Kidney glomerular epithelial cell (primary cell): Measurements from ENCODE around the gene CLEC16A.
"Not testable (repeated sequence)": the region's sequence is repeated elsewhere in the genome, so short reads cannot be mapped to it uniquely, and the experiment has no call there.

Source experiments
- DNase-seq: peaks from one replicate; lab custom pipeline; 2025; lab: John Stamatoyannopoulos, UW

CLEC16A gene

GRCh38 chr16:10939649-10940234 lies 4.6 kb upstream of the CLEC16A start:
- no peak for DNase-seq

GRCh38 chr16:10940501-10941079 lies 3.8 kb upstream of the CLEC16A start:
- no peak for DNase-seq

GRCh38 chr16:10941127-10941933 lies 3.0 kb upstream of the CLEC16A start:
- DNase-seq: no peak

- DNase-seq: not testable (repeated sequence)
These were observed 2.4 kb upstream of the CLEC16A start for GRCh38 chr16:10941935-10942351.

GRCh38 chr16:10942352-10943063 lies 1.9 kb upstream of the CLEC16A start, which contains the start of gene DEXI:
TSS of gene DEXI (minus strand) at chr16:10942468. CDS start at chr16:10942005, 463 bp downstream.
- peak; percentile 88 for DNase-seq

- DNase-seq: peak; percentile 26
These were observed 1.4 kb upstream of the CLEC16A start for GRCh38 chr16:10943064-10943353.

- peak; percentile 10 for DNase-seq
These were observed 862 bp downstream of the CLEC16A start for GRCh38 chr16:10945065-10945787.

- DNase-seq: peak; percentile 40
These were observed 1.9 kb downstream of the CLEC16A start for GRCh38 chr16:10946308-10946707.

- no peak for DNase-seq
These were observed 2.9 kb downstream of the CLEC16A start for GRCh38 chr16:10947211-10947787.

- DNase-seq: no peak
These were observed 5.1 kb downstream of the CLEC16A start for GRCh38 chr16:10949424-10949970.

- DNase-seq: no peak
These were observed 6.0 kb downstream of the CLEC16A start for GRCh38 chr16:10950393-10950792.

GRCh38 chr16:10951026-10951425 lies 6.7 kb downstream of the CLEC16A start:
- no peak for DNase-seq

GRCh38 chr16:10954903-10955302 lies 10.5 kb downstream of the CLEC16A start:
- DNase-seq: no peak

- no peak for DNase-seq
These were observed 13.6 kb downstream of the CLEC16A start for GRCh38 chr16:10957771-10958482.

GRCh38 chr16:10959161-10959560 lies 14.8 kb downstream of the CLEC16A start:
- DNase-seq: no peak

GRCh38 chr16:10961231-10961630 lies 16.9 kb downstream of the CLEC16A start:
- DNase-seq: peak; percentile 30

- peak; percentile 64 for DNase-seq
These were observed 19.9 kb downstream of the CLEC16A start for GRCh38 chr16:10964039-10964890.

- no peak for DNase-seq
These were observed 20.5 kb downstream of the CLEC16A start for GRCh38 chr16:10964891-10965326.

GRCh38 chr16:10965440-10966061 lies 21.2 kb downstream of the CLEC16A start:
- no peak for DNase-seq
